B cell (primary cell): Measurements from ENCODE around the gene ITGB2. TPM values are rescaled to one million over a fixed set of nuclear protein-coding genes. Genes with fewer than 3 reads are reported as not detected.

Experiments used
- ATAC-seq: fragments of 200-7000 bp; cut with Tn5 transposase; one replicate; pipeline ENCODE4 v1.10.0; 2021; ENCODE audit warnings: low read depth, mild to moderate bottlenecking, moderate number of reproducible peaks, moderate library complexity
- CTCF ChIA-PET: fragments of 350-600 bp; sonication (Branson Sonifier 250); formaldehyde crosslinking; loops from one replicate; lab custom pipeline; 2021; ENCODE audit warnings: antibody characterized with exemption, inconsistent platforms; lab: Charles Lee
- POLR2A ChIA-PET: fragments of 350-600 bp; sonication (Branson Sonifier 250); formaldehyde crosslinking; loops from one replicate; lab custom pipeline; 2021; ENCODE audit warnings: antibody characterized with exemption; lab: Charles Lee
- DNase-seq: peaks from one replicate; pipeline ENCODE4 v3.0.0; 2013
- H2AFZ ChIP-seq: 2 replicates; pipeline ENCODE4 v1.6.1; 2012; ENCODE audit warnings: mild to moderate bottlenecking, low read depth, low read length; ENCODE audit not compliant: insufficient read depth, poor library complexity, severe bottlenecking
- H3K27ac ChIP-seq, 2 donors: 1 replicate in 1 of 2; 2 replicates in 1 of 2; pipeline ENCODE4 v1.5.1; 2012 to 2013; ENCODE audit warnings: low read length in 2 of 2, mild to moderate bottlenecking in 2 of 2, moderate library complexity in 1 of 2
- H3K27me3 ChIP-seq, 4 experiments: fragments of 200-600 bp in 1 of 4; sonication (generic) in 1 of 4; replicated peaks in 1 of 4; 1 replicate in 2 of 4; 2 replicates in 2 of 4; pipeline versions ENCODE4 v1.6.1 to v1.7.0; 2013 to 2016; ENCODE audit warnings: low read length in 3 of 4, mild to moderate bottlenecking in 2 of 4, mixed read lengths in 1 of 4, moderate library complexity in 1 of 4; ENCODE audit not compliant: insufficient read depth in 4 of 4, control insufficient read depth in 3 of 4; ENCODE audit errors: control extremely low read depth in 1 of 4
- H3K36me3 ChIP-seq, 2 experiments: replicated peaks in 1 of 2; 1 replicate in 1 of 2; 2 replicates in 1 of 2; pipeline versions ENCODE4 v1.6.1 to v1.7.1; 2013; ENCODE audit warnings: low read length in 1 of 2; ENCODE audit not compliant: insufficient read depth in 2 of 2, control insufficient read depth in 1 of 2; ENCODE audit errors: control extremely low read depth in 1 of 2, extremely low read depth in 1 of 2
- H3K4me1 ChIP-seq, 2 donors: fragments of 200-600 bp in 1 of 2; sonication (generic) in 1 of 2; 1 replicate in 1 of 2; 2 replicates in 1 of 2; pipeline versions ENCODE4 v1.5.1 to v1.6.1; 2013 to 2017; ENCODE audit warnings: low read length in 2 of 2; ENCODE audit not compliant: control insufficient read depth in 2 of 2, insufficient read depth in 2 of 2
- H3K4me2 ChIP-seq: replicated peaks from 2 replicates; pipeline ENCODE3; 2012; ENCODE audit warnings: mild to moderate bottlenecking, low read depth, low read length; ENCODE audit not compliant: poor library complexity, severe bottlenecking
- H3K4me3 ChIP-seq, 5 experiments: fragments of 200-600 bp in 1 of 5; sonication (generic) in 1 of 5; 1 replicate in 3 of 5; 2 replicates in 2 of 5; pipeline versions ENCODE4 v1.5.1 to v1.7.0; 2011 to 2016; ENCODE audit warnings: low read length in 4 of 5, mild to moderate bottlenecking in 4 of 5, low read depth in 2 of 5, control low read depth in 1 of 5, moderate library complexity in 1 of 5; ENCODE audit not compliant: insufficient read depth in 1 of 5; ENCODE audit errors: control extremely low read depth in 1 of 5, extremely low read depth in 1 of 5
- H3K79me2 ChIP-seq: fragments of 200-600 bp; sonication (generic); one replicate; pipeline ENCODE4 v1.6.0; 2016; ENCODE audit warnings: low read length; ENCODE audit not compliant: control insufficient read depth, insufficient read depth
- H3K9ac ChIP-seq: fragments of 200-600 bp; sonication (generic); 2 replicates; pipeline ENCODE4 v1.6.1; 2017; ENCODE audit warnings: mild to moderate bottlenecking, low read length, moderate library complexity
- H3K9me3 ChIP-seq, 3 donors: one replicate each; pipeline versions ENCODE4 v1.6.1 to v1.7.1; 2013; ENCODE audit warnings: low read length in 2 of 3; ENCODE audit not compliant: control insufficient read depth in 2 of 3, insufficient read depth in 1 of 3; ENCODE audit errors: control extremely low read depth in 1 of 3
- H4K20me1 ChIP-seq: 2 replicates; pipeline ENCODE4 v1.6.0; 2012; ENCODE audit warnings: mild to moderate bottlenecking, low read length; ENCODE audit not compliant: insufficient read depth, control insufficient read depth, poor library complexity, severe bottlenecking
- H3K27ac Mint-ChIP-seq: one replicate; pipeline ENCODE4 v1.8.0; 2021; ENCODE audit warnings: mixed read lengths
- H3K27me3 Mint-ChIP-seq: one replicate; pipeline ENCODE4 v1.8.0; 2021; ENCODE audit warnings: mixed read lengths
- H3K4me1 Mint-ChIP-seq: one replicate; pipeline ENCODE4 v1.8.0; 2021; ENCODE audit warnings: mixed read lengths
- H3K4me3 Mint-ChIP-seq: one replicate; pipeline ENCODE4 v1.8.0; 2021; ENCODE audit warnings: mixed read lengths
- H3K9me3 Mint-ChIP-seq: one replicate; pipeline ENCODE4 v1.8.0; 2022; ENCODE audit warnings: mixed read lengths; ENCODE audit not compliant: insufficient read depth
- CTCF ChIP-seq: fragments of 200-600 bp; IDR thresholded peaks from one replicate; pipeline ENCODE4 v1.8.0; 2022; ENCODE audit warnings: antibody characterized with exemption, mild to moderate bottlenecking
- EZH2 ChIP-seq: IDR thresholded peaks from 2 replicates; pipeline ENCODE4 v1.6.1; 2012; ENCODE audit warnings: borderline replicate concordance, low read depth, mild to moderate bottlenecking, moderate library complexity, low read length; ENCODE audit not compliant: insufficient read depth, poor library complexity, severe bottlenecking
- WGBS: methylation state at CpG from one replicate; pipeline ENCODE4 v1.1.5; 2013; ENCODE audit warnings: missing lambda C conversion rate; ENCODE audit not compliant: insufficient coverage; 5-methylcytosine and 5-hydroxymethylcytosine counted together
- intact Hi-C: fragments of 100-400 bp; cut with micrococcal nuclease; formaldehyde crosslinking; loops from one replicate; pipeline ENCODE4 v1.10.0; 2022
- polyA plus RNA-seq: library from polyadenylated mRNA; depleted of rRNA; stranded (reverse); fragments of >200 nt; gene quantifications from 2 replicates; pipeline ENCODE4 v1.2.3, GENCODE V29; 2012
- total RNA-seq, 2 donors: library from RNA; stranded (reverse); fragments of 120-200 nt in 1 of 2; gene quantifications; 1 replicate in 1 of 2; 2 replicates in 1 of 2; pipeline versions ENCODE4 v1.2.3 to v1.2.4, GENCODE V29; 2013 to 2022

Gene ITGB2
- total and polyA plus RNA-seq, 2 donors (not counting 1 experiment from before 2014, with no cell fraction given): 102 to 368 TPM

- Histone ChIP-seq H4K20me1 (peaks cover 42% of the 10 kb centered on the region), H3K36me3 (peaks cover 8 to 67% of the 10 kb centered on the region in 2 experiments), H3K9me3 (peaks cover 0 to 3% (median 0%) of the 10 kb centered on the region in 3 donors), H3K27ac (no peak overlapping the region), H3K79me2 (no peaks in the 10 kb centered on the region), H3K9ac (no peak overlapping the region), H3K27me3 (no peaks in the 10 kb centered on the region), H3K4me3 (no peak overlapping the region), H2AFZ (no peak overlapping the region), H3K4me2 (no peak overlapping the region), H3K4me1 (peaks cover 0 to 13% of the 10 kb centered on the region in 2 donors)
- CTCF ChIA-PET: interaction anchor here (0.9 to 12.5 kb wide), 3 partner anchors 16 to 33 kb away, joined by 3 to 204 read pairs (median 4); no protein-coding TSS in a partner anchor
- no peak overlapping the region for H3K4me3 Mint-ChIP-seq
- ATAC-seq (no peak), DNase-seq (no peak)
- no peak for TF ChIP-seq EZH2
- TF ChIP-seq CTCF: no peak
- WGBS: 93% methylated on average over 13 of the region's 13 CpGs
- POLR2A ChIA-PET: interaction anchor here (1.2 to 1.4 kb wide), 2 partner anchors 9 to 34 kb away, joined by 4 to 5 read pairs; no protein-coding TSS in a partner anchor
- intact Hi-C loops: no loop called here
- no peaks in the 10 kb centered on the region for H3K27me3 Mint-ChIP-seq
- H3K4me1 Mint-ChIP-seq: peaks cover 25% of the 10 kb centered on the region
- H3K9me3 Mint-ChIP-seq: no peaks in the 10 kb centered on the region
- no peak overlapping the region for H3K27ac Mint-ChIP-seq
Observed at GRCh38 chr21:44898011-44898488, 22.6 kb downstream of the ITGB2 start.

GRCh38 chr21:44897326-44898010 is 23.2 kb downstream of the ITGB2 start:
- Histone ChIP-seq H4K20me1 (peaks cover 36% of the 10 kb centered on the region), H3K9me3 (peaks cover 0 to 3% (median 0%) of the 10 kb centered on the region in 3 donors), H3K27me3 (no peaks in the 10 kb centered on the region), H3K79me2 (peaks cover 3% of the 10 kb centered on the region), H3K4me1 (peaks cover 3 to 18% of the 10 kb centered on the region in 2 donors), H3K9ac (no peak overlapping the region), H3K4me2 (no peak overlapping the region), H3K27ac (no peak overlapping the region), H3K36me3 (peaks cover 7 to 61% of the 10 kb centered on the region in 2 experiments), H2AFZ (no peak overlapping the region), H3K4me3 (no peak overlapping the region)
- ChIA-PET CTCF (interaction anchor here (1.0 to 12.5 kb wide), 2 partner anchors 16 to 34 kb away, joined by 3 to 204 read pairs; no protein-coding TSS in a partner anchor), POLR2A (interaction anchor here (1.2 to 1.4 kb wide), 2 partner anchors 10 to 35 kb away, joined by 4 to 5 read pairs; no protein-coding TSS in a partner anchor)
- no peak overlapping the region for H3K4me3 Mint-ChIP-seq
- peaks cover 27% of the 10 kb centered on the region for H3K4me1 Mint-ChIP-seq
- WGBS: 82% methylated on average over 14 of the region's 21 CpGs
- no peak for ATAC-seq
- H3K9me3 Mint-ChIP-seq: no peaks in the 10 kb centered on the region
- no peak overlapping the region for H3K27ac Mint-ChIP-seq
- no peaks in the 10 kb centered on the region for H3K27me3 Mint-ChIP-seq
- no peak for TF ChIP-seq CTCF
- TF ChIP-seq EZH2: no peak
- no peak for DNase-seq
- intact Hi-C loops: no loop called here
